Mesenchymal stem cell (in vitro differentiated cells and primary cell): Measurements from ENCODE around the gene HOXC5.
A peak's percentile ranks its signal among the peaks of the same experiment; 100 is the strongest.

Source experiments
- DNase-seq: peaks from one replicate; pipeline ENCODE4 v3.0.0-alpha.2; 2013
- H2AFZ ChIP-seq: one replicate; pipeline ENCODE4 v1.6.1; 2013; ENCODE audit warnings: low read depth, mild to moderate bottlenecking, control low read depth, inconsistent platforms, low read length, moderate library complexity
- H2AK5ac ChIP-seq: 2 replicates; pipeline ENCODE4 v1.6.1; 2013; ENCODE audit warnings: low read length, moderate library complexity, mild to moderate bottlenecking, inconsistent platforms; ENCODE audit not compliant: severe bottlenecking
- H2BK120ac ChIP-seq: one replicate; pipeline ENCODE4 v1.6.1; 2013; ENCODE audit warnings: low read depth, mild to moderate bottlenecking, inconsistent platforms, low read length, moderate library complexity
- H2BK12ac ChIP-seq, 2 experiments: one replicate each; pipeline ENCODE4 v1.6.1; 2013; ENCODE audit warnings: inconsistent platforms in 2 of 2, low read length in 2 of 2, mild to moderate bottlenecking in 2 of 2, moderate library complexity in 2 of 2, control low read depth in 1 of 2
- H2BK15ac ChIP-seq: one replicate; pipeline ENCODE4 v1.6.1; 2013; ENCODE audit warnings: mild to moderate bottlenecking, low read depth, inconsistent platforms; ENCODE audit not compliant: poor library complexity, severe bottlenecking
- H2BK5ac ChIP-seq: 2 replicates; pipeline ENCODE4 v1.6.1; 2013; ENCODE audit warnings: low read depth, mild to moderate bottlenecking, low read length, control low read depth, inconsistent platforms; ENCODE audit not compliant: poor library complexity, severe bottlenecking
- H3K14ac ChIP-seq, 2 experiments: one replicate each; pipeline ENCODE4 v1.6.1; 2013; ENCODE audit warnings: inconsistent platforms in 2 of 2, low read length in 2 of 2, control low read depth in 1 of 2, mild to moderate bottlenecking in 1 of 2, moderate library complexity in 1 of 2
- H3K18ac ChIP-seq, 2 experiments: one replicate each; pipeline ENCODE4 v1.6.1; 2013; ENCODE audit warnings: inconsistent platforms in 2 of 2, low read length in 2 of 2, control low read depth in 1 of 2, low read depth in 1 of 2, mild to moderate bottlenecking in 1 of 2
- H3K23ac ChIP-seq, 2 experiments: one replicate each; pipeline ENCODE4 v1.6.1; 2013; ENCODE audit warnings: inconsistent platforms in 2 of 2, low read length in 2 of 2, mild to moderate bottlenecking in 2 of 2, moderate library complexity in 2 of 2, control low read depth in 1 of 2
- H3K27ac ChIP-seq: 2 replicates; pipeline ENCODE4 v1.5.1; 2013; ENCODE audit warnings: mild to moderate bottlenecking, moderate library complexity, low read length, control low read depth, inconsistent platforms; ENCODE audit not compliant: poor library complexity, severe bottlenecking
- H3K27me3 ChIP-seq, 2 experiments: 2 replicates each; pipeline versions ENCODE4 v1.6.1 to v1.7.0; 2013; ENCODE audit warnings: low read length in 2 of 2, mild to moderate bottlenecking in 2 of 2, moderate library complexity in 2 of 2, control low read depth in 1 of 2, inconsistent platforms in 1 of 2; ENCODE audit not compliant: control insufficient read depth in 1 of 2, insufficient read depth in 1 of 2
- H3K36me3 ChIP-seq, 2 experiments: 2 replicates each; pipeline versions ENCODE4 v1.6.1 to v1.7.0; 2013; ENCODE audit warnings: low read length in 2 of 2, control low read depth in 1 of 2, inconsistent platforms in 1 of 2, low read depth in 1 of 2, mild to moderate bottlenecking in 1 of 2; ENCODE audit not compliant: insufficient read depth in 2 of 2, control insufficient read depth in 1 of 2
- H3K4ac ChIP-seq, 2 experiments: one replicate each; pipeline ENCODE4 v1.6.1; 2013; ENCODE audit warnings: inconsistent platforms in 2 of 2, low read length in 2 of 2, mild to moderate bottlenecking in 2 of 2, moderate library complexity in 2 of 2, control low read depth in 1 of 2, low read depth in 1 of 2
- H3K4me1 ChIP-seq: 2 replicates; pipeline ENCODE4 v1.6.1; 2013; ENCODE audit warnings: low read depth, low read length, control low read depth; ENCODE audit not compliant: control insufficient read depth, insufficient read depth
- H3K4me2 ChIP-seq: 2 replicates; pipeline ENCODE4 v1.6.1; 2013; ENCODE audit warnings: low read length, mild to moderate bottlenecking, inconsistent platforms; ENCODE audit not compliant: poor library complexity, severe bottlenecking
- H3K4me3 ChIP-seq, 2 experiments: 2 replicates each; pipeline versions ENCODE4 v1.5.1 to v1.7.0; 2013; ENCODE audit warnings: low read length in 2 of 2, mild to moderate bottlenecking in 2 of 2, control low read depth in 1 of 2, low read depth in 1 of 2; ENCODE audit not compliant: insufficient read depth in 1 of 2
- H3K79me1 ChIP-seq: replicated peaks from 2 replicates; pipeline ENCODE4 v1.6.1; 2013; ENCODE audit warnings: mild to moderate bottlenecking, control low read depth, low read length, inconsistent platforms; ENCODE audit not compliant: poor library complexity, severe bottlenecking
- H3K9ac ChIP-seq: 2 replicates; pipeline ENCODE4 v1.7.0; 2013; ENCODE audit warnings: mild to moderate bottlenecking, low read length, moderate library complexity
- H3K9me3 ChIP-seq: 2 replicates; pipeline ENCODE4 v1.7.0; 2013; ENCODE audit warnings: mild to moderate bottlenecking, low read length; ENCODE audit not compliant: control insufficient read depth
- H4K8ac ChIP-seq: one replicate; pipeline ENCODE4 v1.6.1; 2013; ENCODE audit warnings: inconsistent platforms, mild to moderate bottlenecking, low read length, moderate library complexity
- H4K91ac ChIP-seq: one replicate; pipeline ENCODE4 v1.6.1; 2013; ENCODE audit warnings: mild to moderate bottlenecking, low read length, inconsistent platforms
- WGBS: methylation state at CpG from one replicate; pipeline ENCODE4 v1.1.7; 2013; ENCODE audit warnings: mixed read lengths; 5-methylcytosine and 5-hydroxymethylcytosine counted together

Gene HOXC5

DNA sequence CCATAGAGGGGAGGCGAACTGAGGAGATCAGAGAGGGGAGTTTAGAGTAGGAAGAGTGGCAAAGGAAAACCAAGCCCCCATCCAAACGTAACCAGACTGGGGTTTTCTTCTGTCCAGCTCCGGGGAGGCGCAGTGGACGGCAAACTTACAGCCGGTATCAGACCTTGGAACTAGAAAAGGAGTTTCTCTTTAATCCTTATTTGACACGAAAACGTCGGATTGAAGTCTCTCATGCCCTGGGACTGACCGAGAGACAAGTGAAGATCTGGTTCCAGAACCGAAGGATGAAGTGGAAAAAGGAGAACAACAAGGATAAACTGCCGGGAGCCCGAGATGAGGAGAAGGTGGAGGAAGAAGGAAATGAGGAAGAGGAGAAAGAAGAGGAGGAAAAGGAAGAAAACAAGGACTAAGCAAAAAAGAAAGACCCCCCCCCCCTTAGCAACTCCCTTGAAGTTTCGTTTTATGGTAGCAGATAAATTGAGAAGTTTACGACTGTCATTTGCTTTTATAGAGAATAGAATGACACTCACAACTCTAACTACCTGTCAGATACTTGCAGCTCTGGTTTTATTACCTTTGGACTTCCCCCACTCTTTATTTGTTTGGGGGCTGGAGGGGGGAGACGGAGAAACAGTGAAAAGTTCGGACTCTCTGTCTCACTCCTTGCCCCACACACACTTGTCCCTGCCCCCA lies 21.7 kb upstream of the HOXC5 start:
- Histone ChIP-seq H2BK12ac (no peak overlapping the region), H2AFZ (no peak overlapping the region), H3K18ac (peak overlapping the region; percentile 69 to 83), H2BK5ac (peak overlapping the region; percentile 46), H2AK5ac (peak overlapping the region; percentile 75), H2BK15ac (no peak overlapping the region), H3K4me1 (peaks cover 39% of the 10 kb centered on the region), H3K36me3 (no peaks in the 10 kb centered on the region), H3K23ac (peak overlapping the region in 1 of 2 experiments; percentile 36), H3K9ac (peak overlapping the region; percentile 96), H4K91ac (no peak overlapping the region), H3K4me2 (peak overlapping the region; percentile 85), H3K4me3 (peak overlapping the region; percentile 40 to 85), H3K27ac (peak overlapping the region; percentile 73), H4K8ac (peak overlapping the region; percentile 60), H3K14ac (peak overlapping the region in 1 of 2 experiments; percentile 57), H3K27me3 (no peaks in the 10 kb centered on the region), H3K79me1 (no peaks in the 10 kb centered on the region), H3K9me3 (no peaks in the 10 kb centered on the region), H2BK120ac (peak overlapping the region; percentile 84), H3K4ac (peak overlapping the region in 1 of 2 experiments; percentile 81)
- 5% methylated on average over 14 of the region's 17 CpGs for WGBS
- DNase-seq: no peak

DNA sequence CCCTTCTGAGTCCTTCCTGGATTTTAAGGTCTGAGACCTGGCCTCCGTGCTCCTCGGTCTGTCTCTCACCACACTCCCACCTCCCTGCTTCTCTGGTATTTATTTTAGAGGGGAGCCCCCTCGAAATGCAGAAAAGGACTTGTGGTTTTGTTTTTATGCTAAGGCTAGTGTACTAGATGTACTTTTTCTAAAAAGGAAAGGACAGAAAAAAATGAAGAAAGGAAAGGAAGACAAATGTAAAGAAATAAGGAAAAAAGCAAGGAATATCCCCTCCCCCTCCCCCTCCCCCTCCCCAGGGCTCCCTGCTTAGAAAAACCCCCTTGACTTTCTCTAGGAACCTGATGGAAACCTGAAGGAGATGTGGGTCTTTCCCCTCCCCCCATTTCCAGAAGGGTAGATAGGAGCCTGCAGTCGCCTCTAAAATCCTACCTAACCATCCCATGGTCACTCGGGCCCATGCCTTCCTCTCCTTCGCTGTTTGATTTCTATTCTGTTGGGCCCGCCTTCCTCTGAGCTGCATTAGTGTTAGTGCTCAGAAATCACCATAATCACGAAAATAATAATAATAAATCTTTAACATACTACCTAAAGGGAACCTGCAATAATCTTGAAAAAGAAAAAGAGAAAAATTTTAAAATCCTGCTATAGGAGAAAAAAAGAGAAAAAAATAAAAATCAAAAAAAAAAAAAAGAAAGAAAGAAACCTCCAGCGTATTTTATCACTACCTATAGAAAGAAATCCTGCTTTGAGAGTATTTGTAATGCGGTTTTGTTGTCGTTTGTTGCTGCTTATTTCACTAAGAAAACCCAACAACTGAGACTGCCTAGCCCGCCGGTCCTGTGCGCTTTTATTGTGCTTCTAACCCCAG lies 21.0 kb upstream of the HOXC5 start:
- H2BK12ac ChIP-seq: no peak overlapping the region
- peak overlapping the region in 1 of 2 experiments; percentile 83 for H3K18ac ChIP-seq
- H3K23ac ChIP-seq: peak overlapping the region in 1 of 2 experiments; percentile 36
- no peaks in the 10 kb centered on the region for H3K79me1 ChIP-seq
- H4K91ac ChIP-seq: no peak overlapping the region
- WGBS: 24% methylated on average over 4 of the region's 14 CpGs
- H3K14ac ChIP-seq: peak overlapping the region in 1 of 2 experiments; percentile 36
- H2AK5ac ChIP-seq: peak overlapping the region; percentile 75
- DNase-seq: no peak
- H3K4ac ChIP-seq: peak overlapping the region in 1 of 2 experiments; percentile 80
- peaks cover 32% of the 10 kb centered on the region for H3K4me1 ChIP-seq
- peak overlapping the region; percentile 85 for H3K4me2 ChIP-seq
- peak overlapping the region; percentile 98 for H3K27ac ChIP-seq
- H2AFZ ChIP-seq: no peak overlapping the region
- no peak overlapping the region for H2BK5ac ChIP-seq
- H2BK15ac ChIP-seq: no peak overlapping the region
- peak overlapping the region; percentile 60 for H4K8ac ChIP-seq
- no peaks in the 10 kb centered on the region for H3K9me3 ChIP-seq
- H2BK120ac ChIP-seq: no peak overlapping the region
- no peaks in the 10 kb centered on the region for H3K36me3 ChIP-seq
- H3K4me3 ChIP-seq: peak overlapping the region in 1 of 2 experiments; percentile 85
- H3K9ac ChIP-seq: peak overlapping the region; percentile 96
- no peaks in the 10 kb centered on the region for H3K27me3 ChIP-seq

DNA sequence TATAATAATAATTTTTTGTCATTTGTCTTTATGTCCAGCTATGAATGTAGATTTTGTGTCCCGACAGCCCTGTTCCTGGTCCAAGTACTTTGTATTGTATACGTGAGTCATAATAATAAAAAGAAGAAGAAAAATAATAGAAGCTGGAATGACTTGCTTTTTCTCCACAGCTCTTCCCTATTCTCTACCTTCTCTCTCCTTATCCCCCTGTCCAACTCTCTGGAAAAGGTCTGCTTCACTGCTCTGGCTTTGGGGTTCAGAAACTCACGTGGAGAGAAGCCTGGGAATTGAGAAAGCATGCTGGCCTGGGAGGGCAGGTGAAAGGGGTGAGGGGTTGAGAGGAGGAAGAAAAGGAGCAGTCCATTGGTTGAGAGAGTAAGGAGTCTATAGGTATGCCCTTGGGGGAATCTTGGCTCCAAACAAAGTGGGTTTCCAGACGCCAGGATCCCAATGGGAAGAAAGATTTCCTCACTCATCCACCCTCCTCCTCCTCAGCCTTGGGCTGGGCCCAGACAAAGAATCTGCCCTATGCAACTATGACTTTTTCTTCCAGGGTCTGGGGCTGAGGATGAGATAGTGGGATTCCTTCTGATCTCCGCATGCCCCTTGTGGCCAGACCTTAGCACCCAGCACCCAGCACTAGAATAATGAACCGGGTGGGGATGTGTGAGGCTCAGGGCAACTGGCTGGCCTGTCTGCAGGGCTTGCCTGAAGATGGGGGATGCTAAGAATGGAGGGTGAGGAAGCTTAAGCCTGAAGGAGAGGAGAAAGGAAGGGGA lies 20.0 kb upstream of the HOXC5 start:
- peak overlapping the region; percentile 87 for H2BK120ac ChIP-seq
- no peaks in the 10 kb centered on the region for H3K9me3 ChIP-seq
- peak overlapping the region in 1 of 2 experiments; percentile 77 for H3K4me3 ChIP-seq
- peak overlapping the region; percentile 38 for H2AK5ac ChIP-seq
- H3K27me3 ChIP-seq: no peaks in the 10 kb centered on the region
- DNase-seq: peak; percentile 45
- no peak overlapping the region for H2AFZ ChIP-seq
- WGBS: 41% methylated on average over 3 of the region's 6 CpGs
- H2BK5ac ChIP-seq: peak overlapping the region; percentile 68
- peak overlapping the region; percentile 96 for H3K9ac ChIP-seq
- H3K4me1 ChIP-seq: peaks cover 27% of the 10 kb centered on the region
- H3K4me2 ChIP-seq: peak overlapping the region; percentile 57
- peak overlapping the region; percentile 75 for H4K8ac ChIP-seq
- H3K36me3 ChIP-seq: no peaks in the 10 kb centered on the region
- peak overlapping the region; percentile 60 for H4K91ac ChIP-seq
- H3K4ac ChIP-seq: peak overlapping the region; percentile 13 to 46
- H3K23ac ChIP-seq: peak overlapping the region in 1 of 2 experiments; percentile 85
- H3K79me1 ChIP-seq: no peaks in the 10 kb centered on the region
- no peak overlapping the region for H2BK15ac ChIP-seq
- H3K18ac ChIP-seq: peak overlapping the region; percentile 55 to 87
- no peak overlapping the region for H3K14ac ChIP-seq
- H3K27ac ChIP-seq: peak overlapping the region; percentile 98
- peak overlapping the region; percentile 9 to 61 for H2BK12ac ChIP-seq
